Measurements from ENCODE around the gene VPS11.

DNA sequence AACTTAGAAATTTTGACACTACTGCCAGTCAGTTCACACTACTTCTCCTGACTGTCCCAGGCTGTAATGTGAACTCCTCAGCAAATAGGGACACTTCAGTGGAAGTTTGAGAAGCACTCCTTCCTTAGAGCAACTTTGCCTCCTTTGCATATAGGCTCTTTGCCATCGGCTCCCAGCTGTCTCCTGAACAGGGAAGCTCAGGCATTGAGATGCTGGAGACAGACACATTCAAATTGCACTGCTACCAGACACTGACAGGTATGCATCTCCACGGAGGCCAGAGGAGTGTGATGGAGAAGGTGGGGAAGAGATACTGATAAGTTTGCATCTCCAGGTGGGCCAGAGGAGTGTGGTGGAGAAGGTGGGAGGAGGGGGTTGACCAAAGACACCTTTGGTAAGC is 47.6 kb upstream of the VPS11 start:
- TF ChIP-seq, protein P1, sequence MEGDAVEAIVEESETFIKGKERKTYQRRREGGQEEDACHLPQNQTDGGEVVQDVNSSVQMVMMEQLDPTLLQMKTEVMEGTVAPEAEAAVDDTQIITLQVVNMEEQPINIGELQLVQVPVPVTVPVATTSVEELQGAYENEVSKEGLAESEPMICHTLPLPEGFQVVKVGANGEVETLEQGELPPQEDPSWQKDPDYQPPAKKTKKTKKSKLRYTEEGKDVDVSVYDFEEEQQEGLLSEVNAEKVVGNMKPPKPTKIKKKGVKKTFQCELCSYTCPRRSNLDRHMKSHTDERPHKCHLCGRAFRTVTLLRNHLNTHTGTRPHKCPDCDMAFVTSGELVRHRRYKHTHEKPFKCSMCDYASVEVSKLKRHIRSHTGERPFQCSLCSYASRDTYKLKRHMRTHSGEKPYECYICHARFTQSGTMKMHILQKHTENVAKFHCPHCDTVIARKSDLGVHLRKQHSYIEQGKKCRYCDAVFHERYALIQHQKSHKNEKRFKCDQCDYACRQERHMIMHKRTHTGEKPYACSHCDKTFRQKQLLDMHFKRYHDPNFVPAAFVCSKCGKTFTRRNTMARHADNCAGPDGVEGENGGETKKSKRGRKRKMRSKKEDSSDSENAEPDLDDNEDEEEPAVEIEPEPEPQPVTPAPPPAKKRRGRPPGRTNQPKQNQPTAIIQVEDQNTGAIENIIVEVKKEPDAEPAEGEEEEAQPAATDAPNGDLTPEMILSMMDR (conservative IDR thresholded peaks at IDR 0.05; ENCODE audit: low read depth in 2 of 2): no peak
- TF ChIP-seq, protein P2, sequence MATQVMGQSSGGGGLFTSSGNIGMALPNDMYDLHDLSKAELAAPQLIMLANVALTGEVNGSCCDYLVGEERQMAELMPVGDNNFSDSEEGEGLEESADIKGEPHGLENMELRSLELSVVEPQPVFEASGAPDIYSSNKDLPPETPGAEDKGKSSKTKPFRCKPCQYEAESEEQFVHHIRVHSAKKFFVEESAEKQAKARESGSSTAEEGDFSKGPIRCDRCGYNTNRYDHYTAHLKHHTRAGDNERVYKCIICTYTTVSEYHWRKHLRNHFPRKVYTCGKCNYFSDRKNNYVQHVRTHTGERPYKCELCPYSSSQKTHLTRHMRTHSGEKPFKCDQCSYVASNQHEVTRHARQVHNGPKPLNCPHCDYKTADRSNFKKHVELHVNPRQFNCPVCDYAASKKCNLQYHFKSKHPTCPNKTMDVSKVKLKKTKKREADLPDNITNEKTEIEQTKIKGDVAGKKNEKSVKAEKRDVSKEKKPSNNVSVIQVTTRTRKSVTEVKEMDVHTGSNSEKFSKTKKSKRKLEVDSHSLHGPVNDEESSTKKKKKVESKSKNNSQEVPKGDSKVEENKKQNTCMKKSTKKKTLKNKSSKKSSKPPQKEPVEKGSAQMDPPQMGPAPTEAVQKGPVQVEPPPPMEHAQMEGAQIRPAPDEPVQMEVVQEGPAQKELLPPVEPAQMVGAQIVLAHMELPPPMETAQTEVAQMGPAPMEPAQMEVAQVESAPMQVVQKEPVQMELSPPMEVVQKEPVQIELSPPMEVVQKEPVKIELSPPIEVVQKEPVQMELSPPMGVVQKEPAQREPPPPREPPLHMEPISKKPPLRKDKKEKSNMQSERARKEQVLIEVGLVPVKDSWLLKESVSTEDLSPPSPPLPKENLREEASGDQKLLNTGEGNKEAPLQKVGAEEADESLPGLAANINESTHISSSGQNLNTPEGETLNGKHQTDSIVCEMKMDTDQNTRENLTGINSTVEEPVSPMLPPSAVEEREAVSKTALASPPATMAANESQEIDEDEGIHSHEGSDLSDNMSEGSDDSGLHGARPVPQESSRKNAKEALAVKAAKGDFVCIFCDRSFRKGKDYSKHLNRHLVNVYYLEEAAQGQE (IDR thresholded peaks at IDR 0.05; ENCODE audit: unreplicated experiment): no peak
- TF ChIP-seq EZH2 (IDR thresholded peaks at IDR 0.05; ENCODE audit: low read depth, unreplicated experiment) (no peak), EZH2phosphoT487 (IDR thresholded peaks at IDR 0.05; ENCODE audit: unreplicated experiment) (no peak), NANOG (IDR thresholded peaks at IDR 0.05; ENCODE audit: borderline replicate concordance) (no peak), STAT1 (IDR thresholded peaks at IDR 0.05; ENCODE audit: unreplicated experiment) (no peak), POLR2AphosphoS5 (IDR thresholded peaks at IDR 0.05; ENCODE audit: low read depth) (no peak), ETS1 (IDR thresholded peaks at IDR 0.05) (no peak), CREB1 (CRISPR knock-in tag; IDR thresholded peaks at IDR 0.05; ENCODE audit: low read depth) (no peak)

All from GM23338 (cell line).